Keratinocyte (primary cell): ENCODE measurements around the gene CCNG2. TPM values are rescaled to one million over a fixed set of nuclear protein-coding genes. Genes with fewer than 3 reads are reported as not detected.

Experiments
- DNase-seq: peaks from one replicate; pipeline ENCODE4 v3.0.0-alpha.2; 2011; ENCODE audit warnings: low read depth, missing footprints, low spot score
- FAIRE-seq: peaks from 2 replicates; lab custom pipeline; 2011; peaks lifted over from hg19 to GRCh38; lab: Jason Lieb, UNC
- H2AFZ ChIP-seq: 2 replicates; pipeline ENCODE4 v1.6.0; 2012; ENCODE audit warnings: low read length, control low read depth, inconsistent platforms; ENCODE audit not compliant: control insufficient read depth
- H3K27ac ChIP-seq: 2 replicates; pipeline ENCODE4 v1.5.1; 2011; ENCODE audit warnings: low read length; ENCODE audit not compliant: control insufficient read depth, insufficient read depth
- H3K27me3 ChIP-seq: 3 replicates; pipeline ENCODE4 v1.6.0; 2011; ENCODE audit warnings: low read length; ENCODE audit not compliant: control insufficient read depth, insufficient read depth; ENCODE audit errors: extremely low read depth
- H3K36me3 ChIP-seq, 2 experiments: 2 replicates in 1 of 2; 3 replicates in 1 of 2; pipeline ENCODE4 v1.5.1; 2011; ENCODE audit warnings: low read length in 2 of 2, mild to moderate bottlenecking in 1 of 2; ENCODE audit not compliant: control insufficient read depth in 2 of 2, insufficient read depth in 2 of 2; ENCODE audit errors: extremely low read depth in 1 of 2
- H3K4me1 ChIP-seq: 3 replicates; pipeline ENCODE4 v1.5.1; 2011; ENCODE audit warnings: low read length; ENCODE audit not compliant: control insufficient read depth, insufficient read depth; ENCODE audit errors: extremely low read depth
- H3K4me2 ChIP-seq: 3 replicates; pipeline ENCODE4 v1.6.0; 2011; ENCODE audit warnings: low read depth, low read length; ENCODE audit not compliant: control insufficient read depth, insufficient read depth; ENCODE audit errors: extremely low read depth
- H3K4me3 ChIP-seq, 3 experiments: fragments of 200-600 bp in 1 of 3; sonication (generic) in 1 of 3; 2 replicates in 2 of 3; 3 replicates in 1 of 3; pipeline ENCODE4 v1.5.1; 2011 to 2016; ENCODE audit warnings: low read length in 3 of 3, mild to moderate bottlenecking in 3 of 3, control low read depth in 2 of 3, inconsistent platforms in 1 of 3, low read depth in 1 of 3, mixed read lengths in 1 of 3, mixed run types in 1 of 3, moderate library complexity in 1 of 3; ENCODE audit not compliant: control insufficient read depth in 2 of 3, insufficient read depth in 2 of 3; ENCODE audit errors: extremely low read depth in 1 of 3
- H3K79me2 ChIP-seq: 2 replicates; pipeline ENCODE4 v1.6.0; 2012; ENCODE audit warnings: low read length; ENCODE audit not compliant: control insufficient read depth, insufficient read depth
- H3K9ac ChIP-seq: 3 replicates; pipeline ENCODE4 v1.6.0; 2011; ENCODE audit warnings: low read length; ENCODE audit not compliant: control insufficient read depth, insufficient read depth; ENCODE audit errors: extremely low read depth
- H3K9me1 ChIP-seq: 3 replicates; pipeline ENCODE4 v1.6.0; 2011; ENCODE audit warnings: low read length; ENCODE audit not compliant: control insufficient read depth, insufficient read depth; ENCODE audit errors: extremely low read depth
- H3K9me3 ChIP-seq: 2 replicates; pipeline ENCODE4 v1.5.1; 2012; ENCODE audit warnings: low read depth, low read length; ENCODE audit not compliant: control insufficient read depth
- H4K20me1 ChIP-seq: 3 replicates; pipeline ENCODE4 v1.6.0; 2011; ENCODE audit warnings: low read length; ENCODE audit not compliant: control insufficient read depth, insufficient read depth; ENCODE audit errors: extremely low read depth
- EZH2 ChIP-seq: IDR thresholded peaks from one replicate; pipeline ENCODE4 v1.6.1; 2012; ENCODE audit warnings: inconsistent platforms, mild to moderate bottlenecking, low read length, moderate library complexity
- dilution Hi-C: fragments of 300-500 bp; cut with MboI; formaldehyde crosslinking; loops from one replicate; pipeline ENCODE4 v1.7.0; 2020; ENCODE audit warnings: low sequenced_read_pairs; ENCODE audit not compliant: extremely low pct_ligation_motif_present
- polyA plus RNA-seq, 5 experiments: library from polyadenylated mRNA; depleted of rRNA in 3 of 5; stranded (reverse) in 3 of 5; stranded (forward) in 1 of 5; unstranded in 1 of 5; fragments of >200 nt; gene quantifications; 1 replicate in 1 of 5; 2 replicates in 3 of 5; 3 replicates in 1 of 5; pipeline versions ENCODE4 v1.2.1 to v1.2.3, GENCODE V29; 2011 to 2012; ENCODE audit warnings: missing spikeins in 2 of 5, low read depth in 1 of 5, low replicate concordance in 1 of 5
- TF ChIP-seq, protein P1 (sequence below), 3 experiments: IDR thresholded peaks in 1 of 3; conservative IDR thresholded peaks in 1 of 3; optimal IDR thresholded peaks in 1 of 3; 2 replicates in 2 of 3; 3 replicates in 1 of 3; pipeline versions ENCODE3 to v1.5.1; 2011; ENCODE audit warnings: low read length in 3 of 3, mild to moderate bottlenecking in 3 of 3, moderate library complexity in 2 of 3, control low read depth in 1 of 3, inconsistent platforms in 1 of 3; ENCODE audit not compliant: insufficient read depth in 2 of 3; ENCODE audit errors: extremely low read depth in 1 of 3

The CCNG2 gene
- polyA plus RNA-seq, 1 donor (not counting 4 experiments of a cell fraction or from before 2014, with no cell fraction given): 96.9 TPM

GRCh38 chr4:77151241-77151640 is 5.8 kb upstream of the CCNG2 start:
- Histone ChIP-seq H3K36me3 (no peaks in the 10 kb centered on the region), H3K9ac (no peak overlapping the region), H3K9me3 (no peaks in the 10 kb centered on the region), H3K27me3 (no peaks in the 10 kb centered on the region), H3K79me2 (no peaks in the 10 kb centered on the region), H3K27ac (no peak overlapping the region), H4K20me1 (no peaks in the 10 kb centered on the region), H3K9me1 (no peaks in the 10 kb centered on the region), H3K4me1 (peaks cover 17% of the 10 kb centered on the region), H2AFZ (no peak overlapping the region), H3K4me2 (no peak overlapping the region), H3K4me3 (no peak overlapping the region)
- DNase-seq (no peak), FAIRE-seq (no peak)
- dilution Hi-C loops: no loop called here
- TF ChIP-seq EZH2: no peak
- TF ChIP-seq, protein P1, sequence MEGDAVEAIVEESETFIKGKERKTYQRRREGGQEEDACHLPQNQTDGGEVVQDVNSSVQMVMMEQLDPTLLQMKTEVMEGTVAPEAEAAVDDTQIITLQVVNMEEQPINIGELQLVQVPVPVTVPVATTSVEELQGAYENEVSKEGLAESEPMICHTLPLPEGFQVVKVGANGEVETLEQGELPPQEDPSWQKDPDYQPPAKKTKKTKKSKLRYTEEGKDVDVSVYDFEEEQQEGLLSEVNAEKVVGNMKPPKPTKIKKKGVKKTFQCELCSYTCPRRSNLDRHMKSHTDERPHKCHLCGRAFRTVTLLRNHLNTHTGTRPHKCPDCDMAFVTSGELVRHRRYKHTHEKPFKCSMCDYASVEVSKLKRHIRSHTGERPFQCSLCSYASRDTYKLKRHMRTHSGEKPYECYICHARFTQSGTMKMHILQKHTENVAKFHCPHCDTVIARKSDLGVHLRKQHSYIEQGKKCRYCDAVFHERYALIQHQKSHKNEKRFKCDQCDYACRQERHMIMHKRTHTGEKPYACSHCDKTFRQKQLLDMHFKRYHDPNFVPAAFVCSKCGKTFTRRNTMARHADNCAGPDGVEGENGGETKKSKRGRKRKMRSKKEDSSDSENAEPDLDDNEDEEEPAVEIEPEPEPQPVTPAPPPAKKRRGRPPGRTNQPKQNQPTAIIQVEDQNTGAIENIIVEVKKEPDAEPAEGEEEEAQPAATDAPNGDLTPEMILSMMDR (optimal IDR thresholded peaks at IDR 0.05 in 1 of 3, IDR thresholded peaks at IDR 0.05 in 1 of 3, conservative IDR thresholded peaks at IDR 0.05 in 1 of 3; ENCODE audit: extremely low read depth in 1 of 3, insufficient read depth in 2 of 3, low read length in 3 of 3): no peak

DNA sequence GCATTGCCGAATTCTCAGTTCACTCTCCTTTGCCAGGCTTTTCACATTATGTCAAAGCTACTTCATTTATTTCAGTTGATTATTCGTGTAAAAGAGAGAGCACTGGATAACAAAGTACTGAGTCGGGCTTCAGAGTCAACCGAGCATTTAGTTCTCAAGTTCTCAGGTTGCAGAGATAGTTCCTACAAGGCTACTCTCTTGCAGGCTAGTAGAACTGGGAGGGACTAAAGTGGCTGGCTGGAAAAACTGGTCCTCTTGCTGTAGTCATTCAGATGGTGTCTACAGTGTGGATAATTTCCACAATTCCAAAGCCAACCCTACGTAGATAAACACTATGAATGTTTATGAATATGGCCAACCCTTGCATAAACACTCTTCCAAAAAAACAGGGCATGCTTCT is 4.6 kb upstream of the CCNG2 start:
- Histone ChIP-seq H3K4me2 (peak overlapping the region; percentile 13), H4K20me1 (no peaks in the 10 kb centered on the region), H2AFZ (peak overlapping the region; percentile 29), H3K27me3 (no peaks in the 10 kb centered on the region), H3K36me3 (no peaks in the 10 kb centered on the region), H3K9me3 (no peaks in the 10 kb centered on the region), H3K27ac (no peak overlapping the region), H3K9ac (no peak overlapping the region), H3K9me1 (no peaks in the 10 kb centered on the region), H3K79me2 (peaks cover 3% of the 10 kb centered on the region), H3K4me1 (peaks cover 11% of the 10 kb centered on the region), H3K4me3 (no peak overlapping the region)
- FAIRE-seq (peak; percentile 66), DNase-seq (no peak)
- dilution Hi-C loops: no loop called here
- TF ChIP-seq, protein P1 (optimal IDR thresholded peaks at IDR 0.05 in 1 of 3, IDR thresholded peaks at IDR 0.05 in 1 of 3, conservative IDR thresholded peaks at IDR 0.05 in 1 of 3; ENCODE audit: extremely low read depth in 1 of 3, insufficient read depth in 2 of 3, low read length in 3 of 3): no peak
- no peak for TF ChIP-seq EZH2
